ENCODE measurements around the gene MED17.
"Not testable (repeated sequence)": the region's sequence is repeated elsewhere in the genome, so short reads cannot be mapped to it uniquely, and the experiment has no call there.

Gene MED17

DNA sequence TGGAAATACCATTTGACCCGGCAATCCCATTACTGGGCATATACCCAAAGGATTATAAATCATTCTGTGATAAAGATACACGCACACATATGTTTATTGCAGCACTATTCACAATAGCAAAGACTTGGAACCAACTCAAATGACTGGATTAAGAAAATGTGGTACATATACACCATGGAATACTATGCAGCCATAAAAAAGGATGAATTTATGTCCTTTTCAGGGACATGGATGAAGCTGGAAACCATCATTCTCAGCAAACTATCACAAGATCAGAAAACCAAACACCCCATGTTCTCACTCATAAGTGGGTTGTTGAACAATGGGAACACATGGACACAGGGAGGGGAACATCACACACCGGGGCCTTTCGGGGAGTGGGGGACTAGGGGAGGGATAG is 25.0 kb upstream of the MED17 start:
- DNase-seq: not testable (repeated sequence)

DNA sequence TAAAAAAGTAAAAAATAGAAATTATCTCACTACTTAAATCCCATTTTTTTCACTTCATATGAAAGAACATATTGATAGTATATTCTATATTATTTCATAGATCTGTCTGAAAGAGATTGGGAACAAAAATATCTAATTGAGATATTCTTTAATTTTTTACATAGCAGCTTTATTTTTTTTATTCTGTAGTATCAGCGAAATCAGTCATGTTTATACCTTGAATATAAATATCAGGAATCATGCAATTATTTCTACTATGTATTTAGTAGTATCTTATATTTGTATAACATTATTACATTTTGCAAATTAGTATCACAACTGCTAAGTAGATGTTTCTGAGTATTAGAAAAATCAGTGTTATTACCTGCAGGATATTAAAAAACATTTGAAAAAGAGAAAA is 22.2 kb upstream of the MED17 start:
- DNase-seq: no peak

DNA sequence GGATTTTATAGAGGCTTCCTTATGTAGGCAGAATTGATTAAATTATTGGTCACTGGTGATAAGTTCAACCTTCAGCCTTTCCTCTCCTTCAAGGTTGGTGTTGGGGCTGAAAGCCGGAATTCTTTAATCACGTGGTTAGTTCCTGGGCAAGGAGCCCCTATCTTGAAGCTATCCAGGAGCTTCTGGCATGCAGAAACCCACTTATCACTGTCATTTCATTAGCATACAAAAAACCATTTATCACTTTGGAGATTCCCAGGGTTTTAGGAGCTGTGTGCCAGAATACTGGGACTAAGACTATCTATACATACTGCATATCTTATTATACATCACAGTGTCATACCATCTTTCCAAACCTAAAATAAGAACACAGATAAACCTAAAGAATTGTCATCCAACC is 18.5 kb upstream of the MED17 start:
- no peak for DNase-seq

GRCh38 chr11:93766504-93766903 is 17.6 kb upstream of the MED17 start:
- no peak for DNase-seq

DNA sequence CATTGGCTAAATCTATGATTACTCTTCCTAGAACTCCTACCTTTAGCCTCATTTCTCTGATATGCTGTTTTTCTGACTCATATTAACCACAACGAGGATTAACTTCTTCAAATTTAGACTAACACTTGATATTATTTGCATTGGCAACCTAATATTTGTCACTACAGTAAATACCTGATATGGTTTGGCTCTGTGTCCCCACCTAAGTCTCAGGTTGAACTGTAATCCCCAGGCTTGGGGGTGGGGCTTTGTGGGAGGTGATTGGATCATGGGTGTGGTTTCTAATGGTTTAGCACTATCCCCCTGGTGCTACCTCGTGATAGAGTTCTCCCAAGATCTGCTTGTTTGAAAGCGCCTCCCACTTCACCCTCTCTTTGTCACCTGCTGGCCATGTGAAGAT is 17.1 kb upstream of the MED17 start:
- no peak for DNase-seq

DNA sequence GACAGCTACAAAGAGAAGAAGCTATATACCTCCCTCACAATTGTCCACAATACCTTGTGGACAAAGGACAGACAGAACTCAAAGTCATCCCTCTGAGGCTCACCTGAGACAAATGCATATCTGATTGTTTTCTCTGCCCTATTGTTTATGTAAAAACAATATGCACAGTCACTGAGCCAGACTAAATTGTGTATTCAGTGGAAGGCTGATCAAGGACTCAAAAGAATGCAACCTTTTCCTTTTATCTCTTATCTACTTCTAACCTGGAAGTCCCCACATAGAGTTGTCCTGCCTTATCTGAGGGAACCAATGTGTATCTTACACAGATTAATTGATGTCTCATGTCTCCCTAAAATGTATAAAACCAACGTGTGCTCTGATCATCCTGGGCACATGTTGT is 13.9 kb upstream of the MED17 start:
- DNase-seq: no peak

GRCh38 chr11:93772123-93772522 is 12.0 kb upstream of the MED17 start:
- no peak for DNase-seq

GRCh38 chr11:93773045-93773477 is 11.0 kb upstream of the MED17 start:
- no peak for DNase-seq

- DNase-seq: no peak
Measured at GRCh38 chr11:93773601-93774200, 10.4 kb upstream of the MED17 start.

- DNase-seq: not testable (repeated sequence)
Measured at GRCh38 chr11:93774560-93774959, 9.5 kb upstream of the MED17 start.

GRCh38 chr11:93775289-93775688 is 8.8 kb upstream of the MED17 start:
- DNase-seq: no peak

- DNase-seq: no peak
Measured at GRCh38 chr11:93783362-93783761, 720 bp upstream of the MED17 start.

DNA sequence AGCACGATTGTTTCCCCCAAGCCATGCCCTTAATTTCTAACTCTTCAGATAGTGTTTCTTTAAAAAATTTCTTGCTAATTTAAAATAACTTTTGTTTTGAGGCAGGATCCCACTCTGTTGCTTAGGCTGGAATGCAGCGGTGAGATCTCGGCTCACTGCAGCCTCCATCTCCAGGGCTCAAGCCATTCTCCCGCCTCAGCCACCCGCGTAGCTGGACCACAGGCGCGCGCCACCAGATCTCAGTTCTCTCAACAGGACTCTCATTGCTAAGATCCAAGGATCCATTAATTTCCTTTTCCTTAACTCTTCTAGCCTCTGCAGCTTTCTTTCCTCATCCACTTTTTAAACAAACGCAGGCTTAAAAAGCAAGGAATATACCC is 327 bp upstream of the MED17 start:
- DNase-seq: no peak

- DNase-seq: no peak
Measured at GRCh38 chr11:93784935-93785360, 866 bp downstream of the MED17 start.

DNA sequence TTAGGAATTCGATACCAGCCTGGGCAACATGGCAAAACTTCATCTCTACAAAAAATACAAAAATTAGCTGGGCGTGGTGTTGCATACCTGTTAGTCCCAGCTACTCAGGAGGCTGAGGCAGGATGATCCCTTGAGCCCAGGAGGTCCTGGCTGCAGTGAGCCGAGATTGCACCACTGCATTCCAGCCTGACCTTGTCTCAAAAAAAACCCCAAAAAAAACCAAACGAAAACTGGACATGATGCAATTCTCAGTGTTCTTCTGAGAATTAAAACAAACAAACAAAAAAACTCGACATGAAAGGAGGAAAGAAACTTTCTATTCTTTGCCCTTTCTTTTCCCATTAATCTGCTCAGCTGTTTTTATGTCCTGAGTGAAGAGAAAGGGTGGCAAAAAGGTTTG is 7.4 kb downstream of the MED17 start:
- DNase-seq: no peak

DNA sequence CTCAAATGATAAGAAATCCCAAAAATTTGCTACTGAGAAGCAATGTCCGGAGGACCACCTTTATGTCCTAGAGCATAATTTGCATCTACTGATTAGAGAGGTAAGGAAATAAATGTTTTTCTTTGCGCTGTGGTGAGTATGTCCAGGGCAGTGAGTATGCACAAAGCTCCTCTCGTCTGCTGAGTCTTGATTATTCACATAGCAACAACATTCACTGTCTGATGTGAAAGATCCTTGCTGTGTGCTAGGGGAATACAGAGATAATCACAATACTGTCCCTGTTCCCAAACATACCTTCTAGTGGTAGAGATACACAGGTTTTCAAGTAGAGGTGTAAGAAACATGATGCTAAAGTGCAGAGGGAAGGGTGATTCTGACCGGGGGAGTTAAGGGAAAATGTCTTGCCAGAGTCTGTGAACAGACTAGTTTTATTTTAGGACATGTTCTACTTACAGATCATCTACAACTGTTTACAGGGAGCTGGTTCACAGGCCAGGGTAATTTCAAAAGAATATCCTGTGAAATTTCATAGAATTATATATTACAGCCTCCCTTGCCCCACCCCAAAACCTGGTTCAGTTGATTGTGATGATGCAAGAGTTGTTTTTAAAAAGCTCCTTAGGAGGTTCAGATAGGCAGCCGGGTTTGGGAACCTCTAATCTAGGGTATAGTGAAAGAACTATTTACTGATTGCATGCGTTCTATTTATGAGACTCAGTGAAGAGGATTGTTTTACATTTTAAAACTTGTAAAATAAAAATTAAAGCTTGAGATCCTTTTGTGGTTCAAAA is 12.6 kb downstream of the MED17 start:
- DNase-seq: no peak

- DNase-seq: no peak
Measured at GRCh38 chr11:93801366-93801765, 17.3 kb downstream of the MED17 start.

DNA sequence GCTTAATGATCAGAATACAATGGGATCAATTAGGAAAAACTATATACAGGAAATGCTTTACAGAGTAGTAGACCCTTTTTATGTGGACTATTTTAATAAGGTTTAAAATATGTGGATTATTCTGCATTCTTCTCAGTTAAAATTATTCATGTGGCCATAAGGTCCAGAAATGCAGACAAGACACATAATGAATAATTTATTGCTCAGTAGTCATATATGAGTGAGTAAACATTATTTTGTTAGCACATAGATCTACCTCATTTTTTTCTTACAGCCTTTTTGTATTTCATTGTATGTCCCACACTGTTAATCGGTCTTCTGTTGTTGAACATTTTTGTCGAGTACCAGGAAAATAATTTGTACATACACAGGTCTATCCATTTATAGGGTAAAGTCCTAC is 20.8 kb downstream of the MED17 start:
- DNase-seq: no peak

GRCh38 chr11:93807980-93808379 is 23.9 kb downstream of the MED17 start:
- no peak for DNase-seq

DNA sequence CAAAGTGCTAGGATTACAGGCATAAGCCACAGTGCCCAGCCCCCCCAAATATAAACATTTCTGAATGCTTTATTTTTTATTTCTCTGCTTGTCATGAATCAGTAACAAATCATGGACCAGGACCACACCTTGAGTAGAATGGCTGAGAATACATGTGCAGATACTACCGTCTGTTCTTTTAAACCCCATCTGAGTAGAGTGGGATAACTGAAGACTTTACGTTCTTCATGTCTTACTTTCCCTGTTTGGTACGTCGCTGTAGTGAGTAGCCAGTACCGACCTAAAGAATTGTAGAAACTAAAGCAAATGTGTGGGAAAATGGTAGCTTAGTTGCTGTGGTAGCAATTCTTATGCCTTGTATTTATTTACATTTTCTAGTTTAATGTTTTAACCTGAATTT is 29.9 kb downstream of the MED17 start:
- no peak for DNase-seq

DNA sequence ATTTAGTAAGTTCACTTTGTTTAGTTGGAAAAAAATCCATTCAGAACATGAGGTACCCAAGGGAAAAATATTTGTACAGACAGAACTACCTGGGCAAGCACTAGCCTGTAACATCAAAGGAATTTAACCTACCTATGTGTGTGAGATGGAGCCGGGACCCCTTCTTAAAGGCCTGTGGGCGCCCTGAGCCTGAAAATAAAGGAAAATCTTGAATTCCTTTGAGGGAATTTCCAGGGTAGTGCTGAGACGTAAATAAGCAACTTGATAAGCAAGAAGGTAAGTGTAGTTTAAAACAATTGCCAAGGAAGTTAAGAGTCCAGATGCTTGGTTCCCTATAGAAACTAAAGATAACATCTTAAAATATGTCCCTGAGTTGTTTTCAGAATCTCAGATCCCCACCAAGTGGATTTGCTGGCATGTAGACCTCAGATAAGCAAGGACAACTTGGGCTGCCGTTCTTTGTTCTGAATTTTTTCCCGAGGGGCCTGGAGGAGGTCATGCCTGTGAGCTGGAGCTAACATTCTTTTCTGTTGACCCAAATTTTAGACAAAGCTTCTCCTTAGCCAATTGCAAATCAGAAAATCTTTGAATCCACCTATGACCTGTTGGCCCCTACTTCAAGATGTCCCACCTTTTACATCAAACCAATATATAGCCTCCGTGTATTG is 31.0 kb downstream of the MED17 start:
- no peak for DNase-seq

DNA sequence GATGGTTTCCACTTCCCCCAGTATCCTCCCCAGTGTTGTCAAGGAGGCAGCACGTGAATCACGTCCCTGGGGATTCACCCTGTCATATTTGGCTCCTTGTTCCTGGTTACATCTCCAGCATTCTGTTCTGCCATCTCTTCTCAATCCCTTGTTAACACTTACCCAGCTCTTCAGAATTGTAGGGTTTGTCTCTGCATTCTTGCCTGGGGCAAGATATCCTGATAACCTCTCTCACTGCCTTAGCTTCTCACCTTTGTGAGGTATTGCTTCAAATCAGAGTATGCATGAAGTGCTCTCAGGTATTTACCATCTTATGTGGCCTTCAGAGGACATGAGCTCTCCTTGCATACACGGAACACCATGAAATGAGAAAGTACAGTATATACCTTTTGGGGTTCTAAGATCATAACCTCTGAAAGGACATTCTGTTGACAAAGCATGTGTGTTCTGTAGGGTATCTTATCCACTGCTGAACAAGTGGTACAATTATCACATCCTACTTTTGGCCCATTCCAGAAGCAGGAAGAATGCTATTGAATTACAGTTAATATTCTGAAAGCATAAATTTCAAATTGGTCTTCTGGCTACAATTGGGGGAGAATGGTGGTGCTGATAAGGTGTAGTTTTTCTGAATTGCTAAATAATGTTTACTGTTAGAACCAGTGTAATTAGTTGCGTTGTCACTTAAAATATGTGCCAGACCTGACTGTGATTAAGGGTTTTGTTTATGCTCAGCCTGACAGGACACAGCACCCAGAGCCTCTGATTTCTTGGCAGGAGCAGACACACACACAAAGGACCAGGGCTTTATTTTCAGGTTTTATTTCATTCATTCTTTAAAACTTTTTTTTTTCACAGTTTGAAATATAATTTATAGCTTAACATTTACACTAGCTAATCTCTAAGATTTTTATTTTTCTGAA is 33.6 kb downstream of the MED17 start:
- DNase-seq: no peak
